Cortex of kidney (tissue), 1 donor: ENCODE data around the gene TTLL3.
"Not testable (repeated sequence)": the region's sequence is repeated elsewhere in the genome, so short reads cannot be mapped to it uniquely, and the experiment has no call there.

ENCODE experiments used
- DNase-seq: peaks from one replicate; lab custom pipeline; 2025; lab: John Stamatoyannopoulos, UW

The TTLL3 gene

DNA sequence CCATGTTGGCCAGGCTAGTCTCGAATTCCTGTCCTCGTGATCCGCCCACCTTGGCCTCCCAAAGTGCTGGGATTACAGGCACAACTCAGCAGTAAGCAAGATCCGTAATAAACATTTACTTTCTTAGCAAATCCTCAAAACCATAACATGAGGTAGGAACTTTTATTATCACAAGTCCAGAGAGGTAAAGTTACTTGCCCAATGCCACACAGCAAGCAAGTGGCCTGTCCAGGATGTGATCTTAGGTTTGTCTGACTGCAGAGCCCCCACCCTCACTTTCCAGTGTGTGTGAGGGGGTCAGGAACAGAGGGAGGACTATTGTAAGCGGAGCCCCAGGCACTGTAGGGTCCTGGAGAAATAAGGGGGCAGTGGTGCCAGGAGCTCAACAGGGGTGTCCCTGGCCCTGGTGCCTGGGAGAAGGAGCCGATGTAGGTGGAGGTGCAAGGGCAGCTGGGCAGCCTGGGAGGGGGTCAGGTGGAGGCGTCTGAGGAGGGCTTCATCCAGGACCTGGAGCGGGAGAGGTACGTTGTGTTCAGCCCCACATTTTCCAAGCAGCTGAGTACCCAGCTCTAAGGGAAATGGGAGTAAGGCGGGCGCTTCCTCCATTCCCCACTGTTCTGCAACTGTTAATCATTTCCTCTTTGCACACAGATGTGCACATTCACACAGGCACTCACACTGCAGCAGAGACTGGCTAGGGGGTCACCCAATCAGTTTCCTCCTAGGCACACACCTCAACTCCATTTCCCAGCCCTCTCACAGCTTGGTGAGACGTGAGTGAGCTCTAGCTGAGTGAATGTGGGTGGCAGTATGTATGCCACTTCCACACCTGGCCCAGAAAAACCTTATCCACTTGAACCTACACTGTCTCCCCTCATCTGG lies 27.9 kb downstream of the TTLL3 start:
- DNase-seq: no peak

DNA sequence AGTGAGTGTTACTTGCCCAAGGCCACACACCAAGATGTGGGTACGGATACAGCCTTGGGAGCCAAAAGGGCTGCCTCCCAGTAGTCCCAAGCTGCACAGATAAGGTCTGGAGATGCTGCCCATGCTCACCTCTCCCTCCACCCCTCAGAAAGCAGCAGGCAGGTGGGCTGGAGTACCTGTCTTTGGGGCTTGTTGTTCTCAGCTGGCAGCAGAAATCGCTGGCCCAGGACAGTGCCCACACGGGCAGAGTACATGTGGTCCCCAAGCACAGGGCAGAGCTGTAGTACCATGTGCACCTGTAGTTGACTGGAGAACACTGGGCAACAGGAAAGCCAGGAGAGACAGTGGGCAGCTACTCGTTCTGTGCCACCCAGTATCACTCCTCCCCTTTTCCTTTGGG lies 28.8 kb downstream of the TTLL3 start:
- DNase-seq: no peak

DNA sequence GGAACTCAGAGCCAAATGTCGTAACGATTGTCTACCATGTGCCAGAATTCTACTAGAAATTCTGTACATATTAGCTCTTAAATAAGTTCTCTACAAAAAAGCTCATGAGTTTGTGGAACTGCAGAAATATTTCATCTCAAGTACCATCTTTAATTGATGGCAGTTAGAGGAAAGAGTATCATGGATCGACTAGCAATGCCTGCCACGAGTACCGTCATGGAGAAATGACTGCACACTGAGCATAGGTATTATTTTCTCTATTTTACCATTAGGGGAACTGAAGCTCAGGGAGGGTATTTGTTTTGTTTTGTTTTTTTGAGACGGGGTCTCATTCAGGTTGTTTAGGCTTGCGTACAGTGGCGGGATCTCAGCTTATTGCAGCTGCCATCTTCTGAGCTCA lies 31.0 kb downstream of the TTLL3 start:
- DNase-seq: no peak

DNA sequence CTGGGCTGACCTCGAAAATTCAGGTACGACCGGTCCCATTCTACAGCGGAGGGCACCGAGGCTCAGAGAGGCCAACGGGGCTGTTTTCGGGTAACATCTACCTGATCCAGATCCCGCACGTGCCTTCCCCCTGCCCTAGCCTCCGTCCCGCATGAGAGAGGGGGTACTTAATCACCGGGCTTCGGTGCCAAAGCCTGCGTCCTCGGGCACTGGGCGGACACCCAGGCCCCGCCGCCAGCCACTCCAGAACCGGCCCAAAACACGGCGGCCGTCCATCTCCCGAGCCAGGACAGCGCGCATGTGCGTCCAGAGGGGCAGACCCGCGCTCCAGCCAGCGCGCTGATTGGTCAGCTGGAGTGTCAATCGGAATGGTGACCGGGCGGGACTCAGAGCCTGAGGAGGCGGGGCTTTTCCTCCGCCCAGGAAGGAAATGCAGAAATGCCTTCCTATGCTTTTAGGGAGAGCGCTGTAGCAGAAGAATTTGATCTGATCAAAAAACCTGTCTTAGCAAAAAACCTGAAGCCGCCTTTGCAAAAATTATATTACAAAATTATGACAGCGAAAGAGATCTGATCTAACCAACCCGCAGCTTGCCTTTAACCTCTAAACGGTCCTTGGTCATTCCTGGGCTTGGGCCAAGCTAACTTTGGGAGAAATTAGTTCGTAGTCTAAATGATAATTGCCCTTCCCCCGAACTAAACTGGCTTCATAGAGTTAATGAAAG lies 33.8 kb downstream of the TTLL3 start, which contains the start of gene RPUSD3:
Gene RPUSD3 (minus strand): TSS at position 294 of the 724 bp plus-strand sequence. CDS start 18 bp downstream, at position 276.
- DNase-seq: peak; percentile 97

DNA sequence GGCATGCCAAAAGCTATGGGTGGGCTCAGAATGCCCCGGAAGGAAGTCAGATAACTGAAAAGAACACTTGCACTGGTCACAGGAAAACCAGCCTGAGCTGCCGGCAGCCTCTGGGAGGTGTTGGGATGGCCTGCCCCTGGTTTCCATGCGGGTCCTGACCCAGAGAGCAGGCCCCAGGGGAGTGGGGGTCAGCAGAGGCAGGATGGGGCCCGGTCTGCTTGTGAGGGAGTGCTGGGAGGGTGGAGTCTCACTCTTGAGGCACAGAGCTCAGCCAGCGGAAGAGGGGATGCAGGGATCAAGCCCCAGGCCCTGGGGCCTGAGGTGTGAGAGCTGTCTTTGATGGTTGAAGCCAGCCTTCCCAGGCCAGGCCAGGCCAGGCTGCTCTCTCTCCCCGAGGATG lies 36.2 kb downstream of the TTLL3 start:
- DNase-seq: no peak

DNA sequence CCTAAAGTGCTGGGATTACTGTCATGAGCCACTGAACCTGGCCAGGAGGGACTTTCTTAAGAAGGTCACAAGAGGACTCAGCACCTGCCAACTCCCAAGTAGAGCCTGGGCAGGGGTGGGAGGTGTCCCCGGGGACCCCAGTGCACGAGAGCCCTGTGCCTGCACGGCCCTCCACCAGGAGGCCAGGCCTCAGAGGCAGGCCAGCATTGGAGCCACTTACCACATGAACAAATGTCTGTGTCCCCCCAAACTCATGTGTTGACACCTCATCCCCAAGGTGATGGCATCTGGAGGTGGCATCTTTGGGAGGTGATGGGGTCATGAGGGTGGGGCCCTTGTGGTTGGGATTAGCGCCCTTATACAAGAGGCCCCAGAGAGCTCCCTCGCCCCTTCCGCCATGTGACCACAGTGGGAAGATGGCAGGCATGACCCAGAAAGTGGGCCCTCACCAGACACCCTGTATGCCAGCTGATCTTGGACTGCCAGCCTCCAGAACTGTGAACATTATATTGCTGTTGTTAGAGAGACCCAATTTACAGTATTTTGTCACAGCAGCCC lies 36.9 kb downstream of the TTLL3 start:
- DNase-seq: no peak

DNA sequence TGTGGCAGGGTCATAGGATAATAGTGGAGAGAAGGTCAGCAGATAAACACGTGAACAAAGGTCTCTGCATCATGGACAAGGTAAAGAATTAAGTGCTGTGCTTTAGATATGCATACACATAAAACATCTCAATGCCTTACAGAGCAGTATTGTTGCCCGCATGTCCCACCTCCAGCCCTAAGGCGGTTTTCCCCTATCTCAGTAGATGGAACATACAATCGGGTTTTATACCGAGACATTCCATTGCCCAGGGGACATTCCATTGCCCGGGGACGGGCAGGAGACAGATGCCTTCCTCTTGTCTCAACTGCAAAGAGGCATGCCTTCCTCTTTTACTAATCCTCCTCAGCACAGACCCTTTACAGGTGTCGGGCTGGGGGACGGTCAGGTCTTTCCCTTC lies 37.8 kb downstream of the TTLL3 start:
- not testable (repeated sequence) for DNase-seq

DNA sequence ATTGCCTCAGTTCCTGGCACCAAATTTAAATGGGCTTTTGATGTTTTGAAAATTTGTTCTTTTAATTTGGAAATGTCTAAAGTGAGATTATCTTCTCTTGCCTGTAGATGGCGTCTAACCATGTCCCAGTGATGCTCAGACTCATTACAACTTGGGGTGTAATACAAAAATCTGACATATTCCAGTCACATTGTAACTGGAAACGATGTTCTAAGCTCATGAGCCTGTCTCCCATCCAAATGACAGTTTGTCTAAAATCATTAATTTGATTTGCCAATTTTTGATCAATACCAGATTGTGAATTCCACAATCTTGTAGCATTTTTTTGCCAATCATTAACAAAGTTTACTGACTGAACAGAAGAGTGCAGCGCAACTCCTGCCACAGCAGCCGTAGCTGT lies 38.8 kb downstream of the TTLL3 start:
- DNase-seq: not testable (repeated sequence)

DNA sequence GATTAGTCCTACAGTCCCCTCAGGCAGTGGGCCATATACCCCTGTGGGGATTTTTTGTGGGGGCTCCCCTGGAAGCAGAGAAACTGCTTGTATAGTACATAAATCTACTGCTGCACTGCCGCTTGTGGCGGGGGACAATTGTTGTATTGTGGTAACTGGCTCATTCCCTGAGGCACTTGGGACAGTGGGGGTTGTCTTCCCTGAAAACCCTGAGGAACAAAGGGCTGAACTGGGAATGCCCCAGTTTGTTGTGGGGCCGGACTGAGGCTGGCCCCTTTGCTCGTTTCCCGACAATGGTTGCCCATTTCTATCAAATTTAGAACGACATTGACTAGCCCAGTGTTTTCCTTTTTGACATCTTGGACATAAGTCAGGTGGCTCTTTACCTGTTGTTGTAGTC lies 41.3 kb downstream of the TTLL3 start:
- DNase-seq: not testable (repeated sequence)

DNA sequence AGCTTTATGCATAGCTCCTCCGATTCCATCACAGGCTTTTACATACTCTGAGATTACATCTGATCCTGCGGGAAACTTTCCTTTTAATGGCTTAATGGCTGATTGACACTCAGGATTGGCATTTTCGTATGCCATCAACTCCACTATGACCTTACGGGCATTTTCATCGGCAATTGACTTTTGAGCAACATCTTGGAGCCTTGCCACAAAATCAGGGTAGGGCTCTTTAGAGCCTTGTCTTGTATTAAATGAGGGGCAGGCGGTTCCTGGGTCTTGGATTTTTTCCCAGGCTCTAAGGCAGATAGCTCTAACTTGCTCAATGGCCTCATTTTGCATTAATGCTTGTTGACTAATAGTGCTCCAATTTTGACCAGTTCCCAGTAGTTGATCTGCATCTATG lies 41.9 kb downstream of the TTLL3 start:
- DNase-seq: not testable (repeated sequence)

DNA sequence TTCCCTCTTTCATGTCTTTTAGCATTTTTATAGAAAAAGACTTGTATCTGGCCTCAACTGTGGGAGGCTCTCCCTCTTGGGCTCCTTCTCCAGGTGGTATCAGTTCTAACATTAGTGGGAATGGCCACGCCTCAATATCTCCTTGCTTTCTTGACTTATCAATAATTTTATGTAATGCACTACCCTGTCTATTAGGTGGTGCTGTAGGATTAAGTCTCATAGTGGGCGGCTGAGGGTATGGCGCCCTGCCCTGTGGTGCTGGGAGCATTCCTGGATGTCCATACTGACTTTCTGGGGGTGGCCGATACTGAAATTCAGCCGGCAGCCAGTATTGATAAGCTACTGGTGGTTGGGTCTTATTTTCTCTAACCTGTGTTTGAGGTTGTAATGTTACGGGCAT lies 42.5 kb downstream of the TTLL3 start:
- DNase-seq: no peak

DNA sequence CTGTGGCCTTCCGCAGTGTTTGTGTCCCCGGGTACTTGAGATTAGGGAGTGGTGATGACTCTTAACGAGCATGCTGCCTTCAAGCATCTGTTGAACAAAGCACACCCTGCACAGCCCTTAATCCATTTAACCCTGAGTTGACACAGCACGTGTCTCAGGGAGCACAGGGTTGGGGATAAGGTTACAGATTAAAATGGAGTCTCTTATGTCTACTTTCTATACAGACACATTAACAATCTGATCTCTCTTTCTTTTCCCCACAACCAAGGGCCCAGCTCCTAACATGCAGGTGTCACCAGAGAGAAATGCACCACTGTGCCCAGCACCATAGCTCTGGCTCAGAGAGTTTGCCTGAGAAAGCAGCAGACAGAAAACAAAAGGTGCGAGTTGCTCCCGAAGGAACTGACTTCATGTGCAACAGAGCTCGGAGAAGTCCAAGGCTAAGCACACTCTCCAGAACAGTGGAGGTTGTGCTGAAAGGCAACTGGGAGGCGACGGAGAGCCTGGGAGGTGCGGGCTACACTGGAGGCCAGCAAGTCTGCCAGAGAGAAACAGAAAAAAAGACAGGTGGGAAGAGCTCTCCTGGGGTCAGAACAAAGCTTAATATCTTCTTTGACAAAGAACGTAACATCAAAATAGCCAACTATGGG lies 44.4 kb downstream of the TTLL3 start:
- DNase-seq: not testable (repeated sequence)

DNA sequence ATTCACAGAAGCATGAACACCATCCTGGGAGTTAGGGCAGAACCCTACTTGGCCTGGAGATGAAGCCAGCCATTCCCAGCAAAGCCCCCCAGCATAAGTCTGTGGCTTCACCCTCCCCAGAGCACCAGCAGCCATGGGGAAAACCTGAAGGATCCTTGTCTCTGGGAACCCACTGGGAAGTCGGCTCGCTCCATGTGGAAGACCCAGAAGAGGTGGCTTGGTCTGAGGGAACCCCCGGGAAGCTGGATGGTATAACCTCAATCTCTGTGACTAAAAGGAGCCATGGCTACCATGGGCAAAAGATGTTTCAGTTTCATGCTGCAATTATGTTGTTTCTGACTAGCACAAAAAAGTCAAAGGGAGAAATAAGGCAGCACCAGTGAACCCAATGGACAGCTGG lies 45.5 kb downstream of the TTLL3 start:
- no peak for DNase-seq

DNA sequence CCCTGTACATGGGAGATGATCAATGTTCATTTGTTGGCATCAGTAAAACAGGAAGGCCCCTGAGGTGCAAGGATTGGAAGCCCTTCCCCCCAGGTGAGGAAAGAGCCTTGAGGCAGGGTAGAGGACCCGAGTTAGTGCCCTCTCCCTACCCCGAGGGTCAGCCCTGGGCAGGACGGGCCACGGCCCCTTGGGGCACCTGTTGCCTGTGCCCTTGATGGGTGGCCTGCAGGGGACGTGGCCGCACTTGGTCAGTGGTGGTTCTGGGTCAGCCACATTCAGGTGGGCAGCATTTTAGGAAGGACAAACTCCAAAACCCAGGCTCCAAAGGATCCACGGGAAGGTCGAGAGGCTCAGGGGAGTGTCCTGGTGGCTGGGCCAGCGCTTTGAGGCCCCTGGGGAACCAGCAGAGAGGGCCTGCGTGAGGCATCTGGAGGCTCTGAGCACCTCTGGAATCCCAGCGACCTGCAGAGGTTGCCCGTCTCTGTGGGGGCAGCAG lies 49.5 kb downstream of the TTLL3 start:
- DNase-seq: no peak

DNA sequence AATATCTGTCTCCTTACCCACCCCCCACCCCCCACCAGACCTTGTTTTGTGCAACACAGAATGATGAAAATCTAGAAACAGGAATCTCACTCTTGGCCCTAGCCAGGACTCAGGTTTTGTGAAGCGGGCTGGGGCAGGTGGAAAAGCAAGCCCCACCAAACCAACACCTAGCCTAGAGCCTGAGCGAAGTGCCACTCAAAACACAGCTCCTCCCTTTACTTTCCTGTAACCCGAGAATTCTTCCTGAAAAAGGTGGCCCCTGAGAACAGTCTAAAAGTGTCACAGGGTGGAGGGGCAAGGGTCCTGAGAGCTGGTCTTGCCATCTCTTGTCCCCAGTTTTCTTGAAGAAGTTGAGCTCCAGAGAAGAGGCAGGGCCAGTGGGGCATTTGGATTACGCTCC lies 51.1 kb downstream of the TTLL3 start:
- no peak for DNase-seq

DNA sequence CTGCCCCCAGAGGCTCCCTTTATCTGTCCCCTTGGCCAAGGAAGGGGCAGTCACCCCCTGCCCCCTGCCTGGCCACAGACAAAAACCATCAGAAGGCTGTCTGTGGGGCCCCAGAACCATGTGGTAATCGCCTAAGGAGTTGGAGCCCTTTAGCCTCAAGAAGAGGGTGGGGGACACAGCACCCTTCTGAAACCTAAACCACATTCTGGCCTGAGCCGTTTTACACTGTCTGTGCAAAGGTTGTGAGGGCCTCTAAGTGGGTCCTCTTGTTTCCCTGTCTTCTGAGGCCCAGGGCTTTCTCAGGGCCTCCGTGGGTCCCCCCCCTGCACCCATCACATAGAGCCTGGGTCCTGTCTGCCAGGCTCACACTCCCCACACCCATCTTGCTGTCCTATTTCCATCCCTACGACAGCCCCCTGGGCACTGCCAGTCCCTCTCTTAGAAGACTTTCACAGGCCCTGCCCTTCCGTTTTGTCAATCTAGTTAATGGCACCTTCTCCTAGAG lies 51.6 kb downstream of the TTLL3 start:
- DNase-seq: no peak

DNA sequence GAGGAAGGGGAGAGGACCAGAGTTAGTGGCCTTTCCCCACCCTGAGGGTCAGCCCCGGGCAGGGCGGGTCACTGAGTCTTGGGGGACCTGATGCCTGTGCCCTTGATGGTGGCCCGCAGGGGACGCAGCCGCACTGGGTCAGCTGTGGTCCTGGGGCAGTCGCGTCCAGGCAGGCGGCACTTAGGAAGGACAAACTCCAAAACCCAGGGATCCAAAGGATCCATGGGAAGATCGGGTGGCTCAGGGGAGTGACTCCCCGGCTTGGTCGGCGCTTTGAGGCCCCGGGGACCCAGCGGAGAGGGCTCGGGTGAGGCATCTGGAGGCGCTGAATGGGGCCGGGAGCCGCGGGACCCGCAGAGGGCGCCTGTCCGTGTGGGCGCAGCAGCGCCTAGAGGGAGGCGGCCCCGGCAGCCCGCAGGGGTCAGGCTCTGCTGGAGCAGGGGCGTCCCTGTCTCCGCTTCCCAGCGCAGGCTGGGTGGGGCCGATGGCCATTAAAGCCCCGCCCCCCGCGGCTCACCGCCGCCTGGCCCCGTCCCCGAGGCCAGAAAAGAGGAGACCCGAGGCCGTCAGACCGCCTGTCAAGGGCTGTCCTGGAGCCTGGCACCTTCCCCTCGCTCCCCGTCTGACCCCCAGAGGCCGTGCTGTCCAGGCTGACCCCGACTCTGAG lies 52.5 kb downstream of the TTLL3 start:
- no peak for DNase-seq

DNA sequence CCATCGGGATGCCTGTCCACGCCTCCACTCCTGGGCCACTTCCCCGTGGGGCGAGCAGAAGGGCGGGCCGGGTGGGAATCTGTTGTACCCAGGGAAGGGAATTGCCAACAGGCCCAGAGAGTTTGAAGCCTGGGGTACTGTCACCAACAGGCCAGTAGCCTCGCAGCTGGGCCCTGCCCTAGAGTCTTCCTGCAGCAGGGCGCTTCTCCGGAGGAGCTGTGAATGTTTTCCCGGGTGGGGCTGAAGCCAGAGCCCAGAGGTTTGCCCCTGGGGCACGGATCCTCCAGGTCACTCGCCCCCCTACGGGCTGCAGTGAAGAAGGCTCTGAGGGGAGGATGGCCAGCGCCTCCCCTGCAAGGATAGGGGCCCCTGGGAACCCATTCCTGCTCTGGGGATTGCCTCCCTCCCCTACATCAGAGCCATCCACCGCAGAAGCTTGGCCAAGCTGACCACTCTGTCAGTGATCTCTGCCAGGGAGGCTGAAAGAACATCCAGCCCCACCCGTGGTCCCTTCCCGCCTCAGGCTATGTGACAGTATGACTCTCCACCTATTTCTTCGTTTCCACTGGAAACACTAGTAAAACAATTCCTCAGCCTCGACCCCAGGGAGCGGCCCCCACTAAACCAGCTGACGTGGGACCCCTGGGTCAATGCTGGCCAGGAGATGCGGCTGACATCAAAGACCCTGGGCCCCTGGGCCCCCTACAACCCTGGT lies 53.2 kb downstream of the TTLL3 start:
- DNase-seq: no peak

DNA sequence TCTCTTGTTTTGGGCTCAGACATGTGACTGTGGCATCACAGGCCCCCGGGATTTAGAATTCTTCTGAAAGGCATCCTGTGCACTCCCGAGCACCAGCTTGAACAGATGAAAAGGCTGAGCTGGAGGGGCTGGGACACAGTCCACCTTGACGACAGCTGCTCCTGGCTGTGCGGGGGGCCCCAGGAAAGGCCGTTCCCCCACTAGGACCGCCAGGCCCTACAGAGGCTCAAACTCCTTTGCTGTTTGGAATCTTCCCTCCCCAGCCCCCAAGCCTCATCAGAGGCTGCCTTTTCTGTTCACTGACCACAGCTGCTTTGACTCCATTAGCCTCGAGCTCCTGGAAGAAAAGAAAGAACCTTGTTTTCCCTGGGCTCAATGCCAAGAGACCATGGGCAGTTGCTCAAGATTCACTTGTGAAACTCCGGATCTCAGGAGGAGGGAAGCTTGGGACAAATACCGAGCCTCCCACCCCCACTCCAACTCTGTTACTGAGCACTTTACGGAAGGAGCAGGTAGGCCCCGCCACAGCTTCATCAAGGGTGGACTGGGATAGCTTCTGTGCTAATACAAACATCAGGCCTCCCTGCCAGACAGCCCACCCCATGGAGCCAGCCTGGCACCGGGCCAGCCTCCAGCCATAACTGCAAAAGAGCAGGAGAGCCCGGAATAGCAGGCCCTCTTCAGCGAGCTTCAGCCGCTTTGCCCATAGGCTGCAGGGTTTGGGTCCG lies 54.3 kb downstream of the TTLL3 start:
- DNase-seq: no peak

DNA sequence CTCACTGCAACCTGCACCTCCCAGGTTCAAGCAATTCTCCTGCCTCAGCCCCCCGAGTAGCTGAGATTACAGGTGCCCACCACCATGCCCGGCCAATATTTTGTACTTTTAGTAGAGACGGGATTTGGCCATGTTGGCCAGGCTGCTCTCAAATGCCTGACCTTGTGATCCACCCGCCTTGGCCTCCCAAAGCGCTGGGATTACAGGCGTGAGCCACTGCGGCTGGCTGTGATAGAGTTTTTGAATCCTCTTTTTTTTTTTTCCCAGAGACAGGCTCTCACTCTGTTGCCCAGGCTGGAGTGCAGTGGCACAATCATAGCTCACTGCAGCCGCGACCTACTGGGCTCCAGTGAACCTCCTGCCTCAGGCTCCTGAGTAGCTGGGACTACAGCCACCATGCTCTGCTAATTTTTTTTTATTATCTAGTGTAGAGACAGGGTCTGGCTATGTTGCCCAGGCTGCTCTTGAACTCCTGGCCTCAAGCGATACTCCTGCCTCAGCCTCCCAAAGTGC lies 55.1 kb downstream of the TTLL3 start:
- not testable (repeated sequence) for DNase-seq
